HEK293 (cell line): Measurements from ENCODE around the gene QRICH2.

ENCODE experiments used
- ZNF24 ChIP-seq: fragments of 450-650 bp; formaldehyde crosslinking; IDR thresholded peaks from 2 replicates; pipeline ENCODE4 v1.5.1; 2016; ENCODE audit warnings: missing biosample characterization, missing genetic modification characterization
- ZNF391 ChIP-seq: fragments of 450-650 bp; formaldehyde crosslinking; IDR thresholded peaks from 2 replicates; pipeline ENCODE4 v1.5.1; 2016; ENCODE audit warnings: low read depth, missing biosample characterization, missing genetic modification characterization, borderline replicate concordance
- ZNF426 ChIP-seq: fragments of 450-650 bp; formaldehyde crosslinking; IDR thresholded peaks from 2 replicates; pipeline ENCODE4 v1.5.1; 2017; ENCODE audit warnings: missing biosample characterization, missing genetic modification characterization, mild to moderate bottlenecking, inconsistent platforms, moderate library complexity
- TF ChIP-seq, protein P1 (sequence below): fragments of 450-650 bp; formaldehyde crosslinking; IDR thresholded peaks from 2 replicates; pipeline ENCODE4 v1.5.1; 2016; ENCODE audit warnings: missing biosample characterization, missing genetic modification characterization
- TF ChIP-seq, protein P2 (sequence below): fragments of 450-650 bp; formaldehyde crosslinking; IDR thresholded peaks from 2 replicates; pipeline ENCODE4 v1.5.1; 2016; ENCODE audit warnings: missing biosample characterization, missing genetic modification characterization

GRCh38 chr17:76260220-76260619 lies 47.9 kb downstream of the QRICH2 start:
- TF ChIP-seq, protein P1, sequence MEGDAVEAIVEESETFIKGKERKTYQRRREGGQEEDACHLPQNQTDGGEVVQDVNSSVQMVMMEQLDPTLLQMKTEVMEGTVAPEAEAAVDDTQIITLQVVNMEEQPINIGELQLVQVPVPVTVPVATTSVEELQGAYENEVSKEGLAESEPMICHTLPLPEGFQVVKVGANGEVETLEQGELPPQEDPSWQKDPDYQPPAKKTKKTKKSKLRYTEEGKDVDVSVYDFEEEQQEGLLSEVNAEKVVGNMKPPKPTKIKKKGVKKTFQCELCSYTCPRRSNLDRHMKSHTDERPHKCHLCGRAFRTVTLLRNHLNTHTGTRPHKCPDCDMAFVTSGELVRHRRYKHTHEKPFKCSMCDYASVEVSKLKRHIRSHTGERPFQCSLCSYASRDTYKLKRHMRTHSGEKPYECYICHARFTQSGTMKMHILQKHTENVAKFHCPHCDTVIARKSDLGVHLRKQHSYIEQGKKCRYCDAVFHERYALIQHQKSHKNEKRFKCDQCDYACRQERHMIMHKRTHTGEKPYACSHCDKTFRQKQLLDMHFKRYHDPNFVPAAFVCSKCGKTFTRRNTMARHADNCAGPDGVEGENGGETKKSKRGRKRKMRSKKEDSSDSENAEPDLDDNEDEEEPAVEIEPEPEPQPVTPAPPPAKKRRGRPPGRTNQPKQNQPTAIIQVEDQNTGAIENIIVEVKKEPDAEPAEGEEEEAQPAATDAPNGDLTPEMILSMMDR (tag by site-specific recombination), result no peak
- TF ChIP-seq ZNF426, result no peak
- no peak for TF ChIP-seq ZNF24 (tag by site-specific recombination)
- TF ChIP-seq, protein P2, sequence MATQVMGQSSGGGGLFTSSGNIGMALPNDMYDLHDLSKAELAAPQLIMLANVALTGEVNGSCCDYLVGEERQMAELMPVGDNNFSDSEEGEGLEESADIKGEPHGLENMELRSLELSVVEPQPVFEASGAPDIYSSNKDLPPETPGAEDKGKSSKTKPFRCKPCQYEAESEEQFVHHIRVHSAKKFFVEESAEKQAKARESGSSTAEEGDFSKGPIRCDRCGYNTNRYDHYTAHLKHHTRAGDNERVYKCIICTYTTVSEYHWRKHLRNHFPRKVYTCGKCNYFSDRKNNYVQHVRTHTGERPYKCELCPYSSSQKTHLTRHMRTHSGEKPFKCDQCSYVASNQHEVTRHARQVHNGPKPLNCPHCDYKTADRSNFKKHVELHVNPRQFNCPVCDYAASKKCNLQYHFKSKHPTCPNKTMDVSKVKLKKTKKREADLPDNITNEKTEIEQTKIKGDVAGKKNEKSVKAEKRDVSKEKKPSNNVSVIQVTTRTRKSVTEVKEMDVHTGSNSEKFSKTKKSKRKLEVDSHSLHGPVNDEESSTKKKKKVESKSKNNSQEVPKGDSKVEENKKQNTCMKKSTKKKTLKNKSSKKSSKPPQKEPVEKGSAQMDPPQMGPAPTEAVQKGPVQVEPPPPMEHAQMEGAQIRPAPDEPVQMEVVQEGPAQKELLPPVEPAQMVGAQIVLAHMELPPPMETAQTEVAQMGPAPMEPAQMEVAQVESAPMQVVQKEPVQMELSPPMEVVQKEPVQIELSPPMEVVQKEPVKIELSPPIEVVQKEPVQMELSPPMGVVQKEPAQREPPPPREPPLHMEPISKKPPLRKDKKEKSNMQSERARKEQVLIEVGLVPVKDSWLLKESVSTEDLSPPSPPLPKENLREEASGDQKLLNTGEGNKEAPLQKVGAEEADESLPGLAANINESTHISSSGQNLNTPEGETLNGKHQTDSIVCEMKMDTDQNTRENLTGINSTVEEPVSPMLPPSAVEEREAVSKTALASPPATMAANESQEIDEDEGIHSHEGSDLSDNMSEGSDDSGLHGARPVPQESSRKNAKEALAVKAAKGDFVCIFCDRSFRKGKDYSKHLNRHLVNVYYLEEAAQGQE (tag by site-specific recombination), result no peak
- TF ChIP-seq ZNF391 (tag by site-specific recombination), result no peak
